HepG2 (cell line): Measurements from ENCODE around the gene SLC2A5. TPM values are rescaled to one million over a fixed set of nuclear protein-coding genes. Genes with fewer than 3 reads are reported as not detected.
A peak's percentile ranks its signal among the peaks of the same experiment; 100 is the strongest.

Source experiments
- ATAC-seq: fragments of 200-7000 bp; cut with Tn5 transposase; 3 replicates; pipeline ENCODE4 v1.9.1; 2020; ENCODE audit warnings: mild to moderate bottlenecking, moderate library complexity
- BruUV-seq: library from RNA; stranded (reverse); fragments of 400-500 nt; replicated peaks from 2 replicates; lab custom pipeline; 2021; lab: Mats Ljungman, UMichigan
- CTCF ChIA-PET: fragments of 300-600 bp; formaldehyde crosslinking; extraction: SDS; loops from one replicate; lab custom pipeline; 2021; ENCODE audit warnings: low total read pairs, inconsistent platforms, low intra/inter-chr PET ratio; lab: Yijun Ruan, JAX
- POLR2A ChIA-PET: fragments of 350-600 bp; sonication (Branson Sonifier 250); formaldehyde crosslinking; loops from one replicate; lab custom pipeline; 2020; ENCODE audit warnings: antibody characterized with exemption, inconsistent platforms; lab: Yijun Ruan, JAX
- DNase-seq: peaks from one replicate; pipeline ENCODE4 v3.0.0-alpha.2; 2015; ENCODE audit warnings: low spot score
- FAIRE-seq: peaks from 3 replicates; lab custom pipeline; 2011; peaks lifted over from hg19 to GRCh38; lab: Jason Lieb, UNC
- H2AFZ ChIP-seq: one replicate; pipeline ENCODE4 v1.6.1; 2011; ENCODE audit warnings: low read length, inconsistent platforms
- H3K27ac ChIP-seq: fragments of 300-600 bp; 3 replicates; pipeline ENCODE4 v1.8.0; 2011; ENCODE audit warnings: mixed run types, mild to moderate bottlenecking, mixed read lengths, low read length, inconsistent platforms; ENCODE audit not compliant: insufficient read depth; ENCODE audit errors: extremely low read length
- H3K27me3 ChIP-seq, 2 experiments: fragments of 200-600 bp in 1 of 2; 2 replicates in 1 of 2; 3 replicates in 1 of 2; pipeline versions ENCODE4 v1.6.0 to v1.8.0; 2011; ENCODE audit warnings: low read length in 2 of 2, mild to moderate bottlenecking in 2 of 2, moderate library complexity in 2 of 2, inconsistent platforms in 1 of 2; ENCODE audit not compliant: insufficient read depth in 2 of 2, control insufficient read depth in 1 of 2
- H3K36me3 ChIP-seq, 2 experiments: fragments of 200-600 bp in 1 of 2; replicated peaks in 1 of 2; 2 replicates in 1 of 2; 3 replicates in 1 of 2; pipeline versions ENCODE4 v1.5.1 to v1.8.0; 2011; ENCODE audit warnings: low read length in 2 of 2, inconsistent platforms in 1 of 2; ENCODE audit not compliant: insufficient read depth in 2 of 2, control insufficient read depth in 1 of 2
- H3K4me1 ChIP-seq: 2 replicates; pipeline ENCODE4 v1.5.1; 2012; ENCODE audit warnings: low read length, inconsistent platforms; ENCODE audit not compliant: insufficient read depth
- H3K4me2 ChIP-seq: 2 replicates; pipeline ENCODE4 v1.6.0; 2011; ENCODE audit warnings: low read depth, low read length, inconsistent platforms
- H3K4me3 ChIP-seq, 3 experiments: fragments of 200-600 bp in 1 of 3; sonication (generic), shearing (Covaris generic) in 1 of 3; replicated peaks in 1 of 3; 2 replicates each; pipeline ENCODE4 v1.5.1; 2011 to 2016; ENCODE audit warnings: low read length in 3 of 3, inconsistent platforms in 2 of 3, low read depth in 2 of 3, mild to moderate bottlenecking in 2 of 3, control low read depth in 1 of 3, mixed read lengths in 1 of 3; ENCODE audit not compliant: insufficient read depth in 1 of 3
- H3K79me2 ChIP-seq: one replicate; pipeline ENCODE4 v1.6.1; 2011; ENCODE audit warnings: low read length, inconsistent platforms; ENCODE audit not compliant: insufficient read depth
- H3K9ac ChIP-seq: 2 replicates; pipeline ENCODE4 v1.6.0; 2011; ENCODE audit warnings: mild to moderate bottlenecking, low read depth, low read length, inconsistent platforms; ENCODE audit not compliant: insufficient read depth
- H3K9me3 ChIP-seq: 2 replicates; pipeline ENCODE4 v1.5.1; 2012; ENCODE audit warnings: mild to moderate bottlenecking, low read length
- H4K20me1 ChIP-seq: 2 replicates; pipeline ENCODE4 v1.6.0; 2011; ENCODE audit warnings: inconsistent platforms, mild to moderate bottlenecking, low read length, moderate library complexity; ENCODE audit not compliant: insufficient read depth
- ETS1 ChIP-seq: sonication (generic); formaldehyde crosslinking; IDR thresholded peaks from 2 replicates; pipeline ENCODE4 v1.4.0; 2020; ENCODE audit warnings: missing genetic modification reagents
- KLF9 ChIP-seq: IDR thresholded peaks from 2 replicates; pipeline ENCODE4 v1.6.1; 2016; ENCODE audit warnings: low read depth
- LRRFIP1 ChIP-seq: sonication (generic); formaldehyde crosslinking; conservative IDR thresholded peaks from 2 replicates; pipeline ENCODE4 v1.4.0; 2020; ENCODE audit warnings: missing genetic modification reagents
- RAD21 ChIP-seq: fragments of 450-650 bp; formaldehyde crosslinking; IDR thresholded peaks from 2 replicates; pipeline ENCODE4 v1.5.0; 2020; ENCODE audit warnings: mild to moderate bottlenecking
- ZBTB40 ChIP-seq, 2 experiments: fragments of 450-650 bp in 1 of 2; sonication (generic) in 1 of 2; formaldehyde crosslinking in 1 of 2; IDR thresholded peaks; 2 replicates each; pipeline versions ENCODE4 v1.6.1 to v1.8.0; 2016 to 2022; ENCODE audit warnings: antibody characterized with exemption in 1 of 2, mild to moderate bottlenecking in 1 of 2, missing genetic modification reagents in 1 of 2
- ZNF34 ChIP-seq: sonication (generic); formaldehyde crosslinking; IDR thresholded peaks from 2 replicates; pipeline ENCODE4 v1.4.0; 2020; ENCODE audit warnings: mild to moderate bottlenecking, missing genetic modification reagents, borderline replicate concordance
- ZNF790 ChIP-seq: sonication (generic); formaldehyde crosslinking; IDR thresholded peaks from 2 replicates; pipeline ENCODE4 v1.8.0; 2022; ENCODE audit warnings: missing genetic modification reagents, mild to moderate bottlenecking, borderline replicate concordance
- ZSCAN22 ChIP-seq: sonication (generic); formaldehyde crosslinking; IDR thresholded peaks from 2 replicates; pipeline ENCODE4 v1.4.0; 2020; ENCODE audit warnings: mild to moderate bottlenecking, missing genetic modification reagents
- WGBS: methylation state at CpG from one replicate; pipeline ENCODE4 v1.1.6; 2017; ENCODE audit warnings: low lambda C conversion rate; 5-methylcytosine and 5-hydroxymethylcytosine counted together
- in situ Hi-C: cut with HindIII; loops from 2 replicates; pipeline ENCODE4 v1.10.0; 2017; ENCODE audit warnings: low pct_unique_long_range_greater_than_20kb; ENCODE audit not compliant: extremely low pct_ligation_motif_present
- intact Hi-C: fragments of 100-400 bp; cut with micrococcal nuclease; formaldehyde crosslinking; loops from one replicate; pipeline ENCODE4 v1.10.0; 2022; ENCODE audit not compliant: unreplicated experiment
- polyA plus RNA-seq, 8 experiments: library from polyadenylated mRNA; depleted of rRNA in 3 of 8; stranded (reverse) in 7 of 8; unstranded in 1 of 8; fragments of >200 nt; fragmentation: Illumina TruSeq in 4 of 8; extraction: Trizol in 4 of 8; gene quantifications; 2 replicates each; pipeline versions ENCODE4 v1.2.1 to v1.2.3, GENCODE V29; 2011 to 2016; ENCODE audit warnings: low read depth in 4 of 8, missing spikeins in 1 of 8, mixed read lengths in 1 of 8; ENCODE audit not compliant: insufficient read depth in 1 of 8
- total RNA-seq, 5 experiments: library from RNA; depleted of rRNA; stranded (reverse); fragments of >200 nt; fragmentation: Illumina TruSeq; extraction: Trizol; gene quantifications; 2 replicates each; pipeline ENCODE4 v1.2.3, GENCODE V29; 2016; ENCODE audit warnings: low read depth in 1 of 5

Gene SLC2A5
- total and polyA plus RNA-seq, 2 of the 13 experiments (the other 11 are each of a cell fraction or from before 2014, with no cell fraction given): 0.04 to 0.54 TPM

GRCh38 chr1:9025449-9025848 lies 44.0 kb downstream of the SLC2A5 start:
- no peak overlapping the region for H2AFZ ChIP-seq
- intact Hi-C loops: no loop called here
- DNase-seq: no peak
- H3K79me2 ChIP-seq: no peaks in the 10 kb centered on the region
- CTCF ChIA-PET: no interaction called here
- no peak overlapping the region for H3K9ac ChIP-seq
- peaks cover 29% of the 10 kb centered on the region for H3K4me1 ChIP-seq
- H3K36me3 ChIP-seq: no peaks in the 10 kb centered on the region
- POLR2A ChIA-PET: no interaction called here
- no peak for FAIRE-seq
- H3K4me3 ChIP-seq: no peak overlapping the region
- in situ Hi-C loops: no loop called here
- H3K9me3 ChIP-seq: no peaks in the 10 kb centered on the region
- H3K4me2 ChIP-seq: no peak overlapping the region
- no peak overlapping the region for H3K27ac ChIP-seq
- H3K27me3 ChIP-seq: peaks cover 0 to 3% of the 10 kb centered on the region in 2 experiments; a peak in 1 of 5 replicates
- 12% methylated on average over 2 of the region's 5 CpGs for WGBS
- no peaks in the 10 kb centered on the region for H4K20me1 ChIP-seq
- BruUV-seq: no TSS peak
- ATAC-seq: peak; percentile 46
- no peak for TF ChIP-seq KLF9 (CRISPR knock-in tag)
- no peak for TF ChIP-seq ZNF790 (CRISPR knock-in tag)
- no peak for TF ChIP-seq LRRFIP1 (CRISPR knock-in tag)
- no peak for TF ChIP-seq ZNF34 (CRISPR knock-in tag)
- TF ChIP-seq ZSCAN22 (CRISPR knock-in tag): no peak
- TF ChIP-seq RAD21 (CRISPR knock-in tag): no peak
- TF ChIP-seq ZBTB40 (IDR thresholded peaks at IDR 0.05): no peak
- no peak for TF ChIP-seq ZBTB40 (CRISPR knock-in tag; IDR thresholded peaks at IDR 0.05)
- TF ChIP-seq ETS1: no peak
